Measurements from ENCODE around the gene ATF7.
"Not testable (repeated sequence)": the region's sequence is repeated elsewhere in the genome, so short reads cannot be mapped to it uniquely, and the experiment has no call there.

ATF7 gene

DNA sequence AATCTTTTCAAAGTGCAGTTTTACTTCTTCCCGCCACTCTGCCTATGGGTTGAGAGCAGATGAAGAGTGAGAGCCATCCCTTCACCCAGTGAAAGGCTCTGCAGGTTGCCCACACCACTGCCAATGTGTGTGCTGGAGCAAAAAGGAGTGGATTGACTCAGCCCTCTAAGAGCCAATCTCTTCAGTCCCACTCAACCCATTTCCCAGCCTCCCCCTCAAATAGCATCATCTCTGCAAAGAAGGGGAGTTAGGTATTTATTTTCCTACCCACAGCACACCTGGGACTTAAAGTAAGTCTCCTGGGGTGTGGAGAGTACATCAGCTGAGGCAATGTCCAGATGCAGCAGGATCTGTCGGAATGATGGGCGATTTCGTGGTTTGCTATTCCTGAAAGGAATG lies 142.2 kb downstream of the ATF7 start:
- H3K79me2 ChIP-seq (ENCODE audit: control insufficient read depth, insufficient read depth, low read length, unreplicated experiment): peaks cover under 1% of the 10 kb centered on the region
- peaks cover 31% of the 10 kb centered on the region for H3K4me1 ChIP-seq (ENCODE audit: control insufficient read depth, insufficient read depth, low read length, unreplicated experiment)
- H3K4me3 ChIP-seq (ENCODE audit: low read depth, low read length): no peak overlapping the region
- peaks cover 24% of the 10 kb centered on the region for H3K36me3 ChIP-seq (ENCODE audit: insufficient read depth, low read length)
- H3K27ac ChIP-seq (ENCODE audit: low read depth, low read length): no peak overlapping the region
- no peak overlapping the region for H2AFZ ChIP-seq (ENCODE audit: low read length, unreplicated experiment)
- H3K27me3 ChIP-seq (ENCODE audit: insufficient read depth, low read length): no peaks in the 10 kb centered on the region

DNA sequence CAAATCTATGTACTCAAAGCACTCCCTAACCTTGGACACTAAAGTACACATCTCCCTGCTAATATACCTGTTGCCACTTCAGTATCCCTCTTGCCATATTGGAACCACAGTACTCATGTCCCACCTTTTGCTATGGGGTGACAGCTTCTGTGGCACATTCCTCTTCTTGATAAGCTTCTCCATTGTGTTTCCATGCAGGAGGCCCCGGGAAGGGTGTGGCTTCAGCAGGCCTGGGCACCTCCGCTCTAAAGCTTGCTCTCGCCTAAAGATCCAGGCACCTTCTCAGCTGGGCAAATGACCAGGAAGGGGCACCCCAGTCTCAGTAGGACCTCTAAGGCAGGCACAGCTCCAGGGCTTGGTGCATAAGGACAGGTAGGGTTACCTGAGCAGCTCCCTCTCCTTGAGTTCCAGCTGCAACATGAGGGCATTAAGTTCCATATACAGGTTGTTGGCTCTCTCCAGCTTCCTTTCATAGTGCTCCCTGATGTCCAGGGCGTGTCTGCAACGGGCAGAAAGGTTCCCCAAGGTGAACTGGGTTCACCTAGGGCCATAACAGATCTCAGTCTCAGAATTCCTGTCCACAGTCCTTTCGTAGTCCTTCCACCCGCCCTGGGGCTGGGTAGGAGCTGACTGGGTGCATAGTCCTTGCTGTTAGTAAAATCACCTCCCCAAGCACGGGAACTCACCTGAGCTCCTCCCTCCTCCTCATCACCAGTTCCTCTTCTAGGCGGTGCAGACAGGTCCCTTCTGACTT lies 142.8 kb downstream of the ATF7 start:
- Histone ChIP-seq H3K79me2 (ENCODE audit: control insufficient read depth, insufficient read depth, low read length, unreplicated experiment) (no peaks in the 10 kb centered on the region), H2AFZ (ENCODE audit: low read length, unreplicated experiment) (no peak overlapping the region), H3K4me1 (ENCODE audit: control insufficient read depth, insufficient read depth, low read length, unreplicated experiment) (peaks cover 37% of the 10 kb centered on the region), H3K4me3 (ENCODE audit: low read depth, low read length) (no peak overlapping the region), H3K36me3 (ENCODE audit: insufficient read depth, low read length) (peaks cover 26% of the 10 kb centered on the region), H3K27ac (ENCODE audit: low read depth, low read length) (no peak overlapping the region), H3K27me3 (ENCODE audit: insufficient read depth, low read length) (no peaks in the 10 kb centered on the region)

DNA sequence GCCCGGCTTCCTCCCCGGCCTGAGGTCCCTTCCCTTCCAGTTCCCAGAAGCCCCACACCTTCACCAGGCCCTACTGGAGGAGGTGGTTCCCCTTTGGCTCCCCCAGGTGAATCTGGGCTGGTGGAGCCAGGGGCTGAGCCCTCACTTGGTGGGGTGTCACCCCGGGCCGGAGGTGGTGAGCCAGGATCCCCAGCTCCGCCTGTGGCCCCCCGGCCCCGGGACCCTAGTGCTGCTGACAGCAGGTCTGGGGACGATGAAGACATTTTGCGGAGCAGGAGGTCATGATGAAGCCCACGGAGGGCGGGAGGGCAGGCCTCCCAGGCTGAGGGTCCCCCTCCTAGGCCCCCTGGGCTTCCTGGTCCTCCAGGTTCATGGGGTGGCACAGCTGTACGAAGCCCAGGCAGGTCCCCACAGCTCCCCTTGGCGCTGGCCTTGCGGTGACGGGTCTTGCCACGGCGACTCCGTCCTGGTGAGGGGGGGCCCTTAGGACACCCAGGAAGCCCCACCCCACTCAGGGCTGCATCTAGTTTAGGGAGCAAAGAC lies 143.5 kb downstream of the ATF7 start:
- Histone ChIP-seq H3K4me1 (ENCODE audit: control insufficient read depth, insufficient read depth, low read length, unreplicated experiment) (peaks cover 43% of the 10 kb centered on the region), H3K27ac (ENCODE audit: low read depth, low read length) (no peak overlapping the region), H2AFZ (ENCODE audit: low read length, unreplicated experiment) (no peak overlapping the region), H3K79me2 (ENCODE audit: control insufficient read depth, insufficient read depth, low read length, unreplicated experiment) (peaks cover 4% of the 10 kb centered on the region), H3K27me3 (ENCODE audit: insufficient read depth, low read length) (no peaks in the 10 kb centered on the region), H3K36me3 (ENCODE audit: insufficient read depth, low read length) (peaks cover 32% of the 10 kb centered on the region), H3K4me3 (ENCODE audit: low read depth, low read length) (no peak overlapping the region)

DNA sequence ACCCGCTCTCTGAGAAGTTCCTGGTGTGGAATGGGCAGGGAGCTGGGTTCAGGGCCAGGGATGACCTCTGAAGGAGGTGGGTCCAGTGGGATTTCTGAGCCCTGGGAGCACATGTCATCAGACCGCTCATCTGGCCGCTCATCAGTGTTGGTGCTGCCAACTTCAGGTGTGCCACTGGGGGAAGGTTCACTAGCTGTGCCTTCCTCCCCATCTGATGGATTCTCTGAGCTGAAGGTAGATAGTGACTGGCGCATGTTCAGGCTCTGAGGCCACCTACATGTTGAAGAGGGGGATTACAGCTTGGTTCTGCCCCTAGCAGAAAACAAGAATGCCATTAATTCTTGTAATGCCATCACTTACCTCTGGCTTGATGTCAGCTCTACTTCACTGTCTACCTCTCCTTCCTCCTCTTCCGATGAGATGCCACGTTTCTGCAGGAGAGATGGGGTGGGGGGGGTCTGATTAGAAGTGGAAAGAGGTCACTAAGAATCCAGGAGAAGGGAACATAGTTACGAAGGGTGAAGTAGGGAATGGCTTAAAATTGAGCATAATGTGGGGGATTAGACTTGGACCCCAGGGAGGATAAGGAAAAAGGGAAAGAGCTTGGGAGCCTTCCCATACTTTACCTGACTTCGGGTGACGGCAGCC lies 144.1 kb downstream of the ATF7 start:
- Histone ChIP-seq H3K27ac (ENCODE audit: low read depth, low read length) (peak overlapping the region; percentile 44; the same call in 1 of the 2 replicates), H3K27me3 (ENCODE audit: insufficient read depth, low read length) (no peaks in the 10 kb centered on the region), H3K4me3 (ENCODE audit: low read depth, low read length) (no peak overlapping the region), H3K36me3 (ENCODE audit: insufficient read depth, low read length) (peaks cover 34% of the 10 kb centered on the region), H2AFZ (ENCODE audit: low read length, unreplicated experiment) (no peak overlapping the region), H3K79me2 (ENCODE audit: control insufficient read depth, insufficient read depth, low read length, unreplicated experiment) (peaks cover 8% of the 10 kb centered on the region), H3K4me1 (ENCODE audit: control insufficient read depth, insufficient read depth, low read length, unreplicated experiment) (peaks cover 44% of the 10 kb centered on the region)

DNA sequence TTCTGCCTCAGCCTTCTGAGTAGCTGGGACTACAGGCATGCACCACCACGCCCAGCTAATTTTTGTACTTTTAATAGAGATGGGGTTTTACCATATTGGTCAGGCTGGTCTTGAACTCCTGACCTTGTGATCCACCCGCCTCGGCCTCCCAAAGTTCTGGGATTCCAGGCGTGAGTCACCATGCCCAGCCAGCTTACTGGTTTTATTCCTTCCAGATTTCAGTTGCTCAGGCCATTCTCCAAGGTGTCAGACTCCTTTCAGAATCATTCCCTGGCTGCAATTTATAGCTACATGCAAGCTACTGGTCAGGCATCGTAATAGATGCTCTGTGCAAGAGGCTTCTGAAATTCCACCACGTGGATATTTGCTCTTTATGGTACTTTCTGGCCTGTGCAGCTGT lies 144.7 kb downstream of the ATF7 start:
- Histone ChIP-seq H3K79me2 (ENCODE audit: control insufficient read depth, insufficient read depth, low read length, unreplicated experiment) (peaks cover 14% of the 10 kb centered on the region), H3K4me1 (ENCODE audit: control insufficient read depth, insufficient read depth, low read length, unreplicated experiment) (peaks cover 46% of the 10 kb centered on the region), H3K27ac (ENCODE audit: low read depth, low read length) (peak overlapping the region; percentile 44; the same call in 1 of the 2 replicates), H3K36me3 (ENCODE audit: insufficient read depth, low read length) (peaks cover 37% of the 10 kb centered on the region)
- H2AFZ ChIP-seq (ENCODE audit: low read length, unreplicated experiment); H3K4me3 ChIP-seq (ENCODE audit: low read depth, low read length); H3K27me3 ChIP-seq (ENCODE audit: insufficient read depth, low read length): not testable (repeated sequence)

DNA sequence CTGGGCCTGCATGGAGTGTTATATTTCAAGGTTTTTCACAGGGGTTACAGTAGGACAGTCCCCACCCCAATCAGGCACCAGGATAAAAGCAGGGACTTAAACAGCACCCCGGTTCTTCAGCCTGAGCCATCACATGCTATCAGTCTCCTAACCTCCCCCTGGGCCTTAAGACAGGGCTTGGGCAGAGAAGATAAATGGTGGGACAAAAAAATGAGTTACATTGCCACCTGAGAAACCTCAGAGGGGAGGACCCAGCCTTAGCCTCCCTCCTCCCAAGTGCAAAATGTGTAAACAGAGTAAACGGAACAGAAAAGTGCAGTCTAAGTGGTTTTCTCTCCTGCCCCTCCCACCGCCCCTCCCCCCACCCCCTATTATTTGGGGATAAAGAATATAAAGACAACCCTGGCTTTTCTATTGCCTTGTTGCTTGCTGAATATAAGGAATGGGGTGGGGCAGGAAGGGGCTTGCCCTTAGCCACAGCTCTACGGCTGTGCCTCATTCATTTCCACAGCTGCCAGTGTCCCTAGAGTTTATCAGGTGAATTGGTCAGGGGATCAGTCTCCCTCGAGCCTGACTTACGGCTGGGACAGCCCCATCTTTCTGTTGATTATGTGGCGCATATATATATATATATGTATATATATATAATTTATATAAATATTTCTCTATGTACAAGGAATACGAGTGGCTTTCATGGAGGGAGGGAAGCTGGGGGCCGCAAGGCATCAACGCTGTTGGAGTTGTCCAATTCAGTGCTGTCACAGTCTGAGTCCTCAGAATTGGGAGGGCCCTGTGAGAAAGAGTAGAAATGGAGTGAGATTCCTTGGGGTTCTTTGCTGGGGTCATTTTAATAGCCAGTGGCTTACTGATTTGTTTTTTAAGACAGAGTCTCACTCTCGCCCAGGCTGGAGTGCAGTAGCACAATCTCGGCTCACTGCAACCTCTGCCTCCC lies 145.4 kb downstream of the ATF7 start:
- H3K27ac ChIP-seq (ENCODE audit: low read depth, low read length): peak overlapping the region; percentile 63
- no peaks in the 10 kb centered on the region for H3K27me3 ChIP-seq (ENCODE audit: insufficient read depth, low read length)
- peaks cover 21% of the 10 kb centered on the region for H3K79me2 ChIP-seq (ENCODE audit: control insufficient read depth, insufficient read depth, low read length, unreplicated experiment)
- H2AFZ ChIP-seq (ENCODE audit: low read length, unreplicated experiment): no peak overlapping the region
- H3K4me1 ChIP-seq (ENCODE audit: control insufficient read depth, insufficient read depth, low read length, unreplicated experiment): peaks cover 53% of the 10 kb centered on the region
- no peak overlapping the region for H3K4me3 ChIP-seq (ENCODE audit: low read depth, low read length)
- peaks cover 44% of the 10 kb centered on the region for H3K36me3 ChIP-seq (ENCODE audit: insufficient read depth, low read length)

DNA sequence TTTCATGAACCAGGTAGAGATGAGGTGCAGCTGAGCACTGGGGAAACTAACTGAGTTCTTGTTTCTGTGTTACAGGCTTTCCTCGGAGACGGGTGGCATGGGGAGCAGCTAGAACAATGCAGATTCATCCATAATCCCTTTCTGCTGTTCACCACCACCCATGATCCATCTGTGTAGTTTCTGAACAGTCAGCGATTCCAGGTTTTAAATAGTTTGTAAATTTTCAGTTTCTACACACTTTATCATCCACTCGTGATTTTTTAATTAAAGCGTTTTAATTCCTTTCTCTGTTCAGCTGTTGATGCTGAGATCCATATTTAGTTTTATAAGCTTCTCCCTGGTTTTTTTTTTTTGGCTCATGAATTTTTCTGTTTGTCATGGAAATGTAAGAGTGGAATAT lies 146.9 kb downstream of the ATF7 start:
- peaks cover 58% of the 10 kb centered on the region for H3K36me3 ChIP-seq (ENCODE audit: insufficient read depth, low read length)
- peak overlapping the region; percentile 63 for H3K27ac ChIP-seq (ENCODE audit: low read depth, low read length)
- peaks cover 63% of the 10 kb centered on the region for H3K4me1 ChIP-seq (ENCODE audit: control insufficient read depth, insufficient read depth, low read length, unreplicated experiment)

DNA sequence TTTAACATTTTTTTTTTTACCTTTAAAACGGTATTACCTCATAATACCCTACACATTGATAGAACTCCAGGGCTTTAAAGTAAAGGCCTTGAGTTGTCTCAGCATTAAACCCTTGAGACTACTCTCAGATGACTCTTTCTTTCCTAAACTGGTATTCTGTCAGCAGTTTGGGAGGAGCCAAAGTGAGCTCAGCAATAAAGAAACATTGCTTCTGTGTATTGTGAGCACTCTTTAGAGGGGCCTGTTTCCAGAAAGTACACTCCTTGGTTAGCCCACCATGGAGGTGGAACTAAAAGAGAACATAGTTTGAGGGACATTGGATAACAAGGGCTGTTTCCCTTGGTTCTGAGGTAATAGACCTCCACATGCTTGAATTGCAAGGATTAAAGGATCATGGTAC lies 147.3 kb downstream of the ATF7 start:
- H3K27ac ChIP-seq (ENCODE audit: low read depth, low read length): peak overlapping the region; percentile 63
- no peak overlapping the region for H2AFZ ChIP-seq (ENCODE audit: low read length, unreplicated experiment)
- H3K4me3 ChIP-seq (ENCODE audit: low read depth, low read length): no peak overlapping the region
- H3K4me1 ChIP-seq (ENCODE audit: control insufficient read depth, insufficient read depth, low read length, unreplicated experiment): peaks cover 67% of the 10 kb centered on the region
- H3K27me3 ChIP-seq (ENCODE audit: insufficient read depth, low read length): no peaks in the 10 kb centered on the region
- H3K36me3 ChIP-seq (ENCODE audit: insufficient read depth, low read length): peaks cover 63% of the 10 kb centered on the region
- H3K79me2 ChIP-seq (ENCODE audit: control insufficient read depth, insufficient read depth, low read length, unreplicated experiment): peaks cover 38% of the 10 kb centered on the region

More for the DNA sequence above, 146.9 kb downstream of the ATF7 start:
- no peak overlapping the region for H3K4me3 ChIP-seq (ENCODE audit: low read depth, low read length)
- H2AFZ ChIP-seq (ENCODE audit: low read length, unreplicated experiment): no peak overlapping the region
- peaks cover 33% of the 10 kb centered on the region for H3K79me2 ChIP-seq (ENCODE audit: control insufficient read depth, insufficient read depth, low read length, unreplicated experiment)
- no peaks in the 10 kb centered on the region for H3K27me3 ChIP-seq (ENCODE audit: insufficient read depth, low read length)

DNA sequence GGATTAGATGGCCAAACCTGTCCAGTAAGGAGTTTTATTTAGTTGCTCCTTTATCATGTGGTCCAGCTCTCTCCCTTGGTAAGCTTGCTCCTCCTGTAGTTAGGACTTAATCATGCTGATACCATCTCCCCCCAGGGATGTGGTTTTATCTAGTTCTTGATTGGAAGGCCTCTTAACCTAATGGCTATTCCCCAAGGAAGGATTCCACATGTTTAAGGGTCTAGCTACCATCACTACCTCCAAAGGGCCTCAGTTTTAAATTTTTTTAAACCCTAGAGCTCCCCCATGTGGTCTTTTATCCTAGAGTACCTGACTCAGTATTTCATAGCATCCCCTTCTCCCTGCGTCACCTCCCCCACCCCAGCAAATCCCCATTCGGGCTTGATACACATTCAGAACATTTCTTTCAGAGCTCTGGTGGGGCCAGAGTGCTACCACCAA lies 149.4 kb downstream of the ATF7 start:
- peaks cover 76% of the 10 kb centered on the region for H3K4me1 ChIP-seq (ENCODE audit: control insufficient read depth, insufficient read depth, low read length, unreplicated experiment)
- H3K27ac ChIP-seq (ENCODE audit: low read depth, low read length): peak overlapping the region; percentile 3; the same call in 1 of the 2 replicates
- H3K79me2 ChIP-seq (ENCODE audit: control insufficient read depth, insufficient read depth, low read length, unreplicated experiment): peaks cover 56% of the 10 kb centered on the region
- H3K36me3 ChIP-seq (ENCODE audit: insufficient read depth, low read length): peaks cover 69% of the 10 kb centered on the region
- H3K4me3 ChIP-seq (ENCODE audit: low read depth, low read length): no peak overlapping the region
- H2AFZ ChIP-seq (ENCODE audit: low read length, unreplicated experiment): no peak overlapping the region
- H3K27me3 ChIP-seq (ENCODE audit: insufficient read depth, low read length): no peaks in the 10 kb centered on the region

DNA sequence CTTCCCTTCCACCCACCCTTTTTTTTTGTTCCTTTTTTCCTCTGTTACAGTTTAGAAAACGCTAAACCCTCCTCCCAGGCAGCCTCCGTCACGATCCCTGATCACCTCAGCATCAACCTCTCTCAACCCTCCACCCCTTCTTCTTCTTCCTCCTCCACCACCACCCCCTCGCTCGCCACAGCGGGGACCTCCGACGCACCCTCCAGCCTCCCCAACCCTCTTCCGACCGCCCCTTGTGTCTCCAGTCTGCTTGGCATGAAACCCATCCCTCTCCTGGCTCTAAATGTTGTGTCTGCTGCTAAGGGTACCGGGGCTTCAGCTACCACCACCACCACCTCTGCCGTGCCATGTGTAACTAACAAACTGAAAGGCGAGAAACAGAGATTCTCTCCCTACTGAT lies 151.4 kb downstream of the ATF7 start:
- Histone ChIP-seq H3K4me1 (ENCODE audit: control insufficient read depth, insufficient read depth, low read length, unreplicated experiment) (peaks cover 57% of the 10 kb centered on the region), H3K36me3 (ENCODE audit: insufficient read depth, low read length) (peaks cover 66% of the 10 kb centered on the region), H2AFZ (ENCODE audit: low read length, unreplicated experiment) (no peak overlapping the region), H3K27ac (ENCODE audit: low read depth, low read length) (0 out of 2 replicates have a peak overlapping the region, but pooled peaks have one; percentile 3), H3K27me3 (ENCODE audit: insufficient read depth, low read length) (no peaks in the 10 kb centered on the region), H3K79me2 (ENCODE audit: control insufficient read depth, insufficient read depth, low read length, unreplicated experiment) (peaks cover 68% of the 10 kb centered on the region), H3K4me3 (ENCODE audit: low read depth, low read length) (no peak overlapping the region)

All from ACC112 (cell line).